Measurements from ENCODE around the gene CUL1.
A peak's percentile ranks its signal among the peaks of the same experiment; 100 is the strongest.

Gene CUL1

DNA sequence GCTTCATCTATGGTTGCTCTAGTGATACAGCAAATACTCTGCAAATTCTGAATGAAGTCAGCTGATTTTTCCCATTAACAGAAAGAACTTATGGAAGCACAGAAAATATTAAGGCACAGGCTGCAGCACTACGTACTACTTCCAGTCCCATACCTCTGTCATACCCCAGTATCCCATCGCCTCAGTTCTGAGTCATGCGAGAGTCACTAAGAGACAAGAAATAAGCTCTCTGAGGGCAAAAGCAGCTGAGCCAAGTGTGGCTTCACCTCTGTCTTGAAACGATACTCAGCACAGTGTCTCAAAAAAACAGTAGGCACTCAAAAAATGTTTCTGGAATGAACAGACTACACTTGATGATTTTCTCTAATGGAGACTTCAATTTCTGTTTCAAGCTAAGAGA lies 137.2 kb downstream of the CUL1 start:
- no peak for DNase-seq (ENCODE audit: low read depth)
- TF ChIP-seq CTCF (IDR thresholded peaks at IDR 0.05; ENCODE audit: insufficient read depth, low read depth, low read length, missing control alignments): no peak

GRCh38 chr7:148838905-148839304 lies 140.2 kb downstream of the CUL1 start:
- DNase-seq (ENCODE audit: low read depth): peak; percentile 35
- H3K4me3 ChIP-seq (ENCODE audit: low read depth, low read length): no peak overlapping the region
- no peak for TF ChIP-seq CTCF (IDR thresholded peaks at IDR 0.05; ENCODE audit: insufficient read depth, low read depth, low read length, missing control alignments)

More for the DNA sequence above, 137.2 kb downstream of the CUL1 start:
- H3K4me3 ChIP-seq (ENCODE audit: low read depth, low read length): no peak overlapping the region

- H3K4me3 ChIP-seq (ENCODE audit: low read depth, low read length): no peak overlapping the region
- DNase-seq (ENCODE audit: low read depth): no peak
- no peak for TF ChIP-seq CTCF (IDR thresholded peaks at IDR 0.05; ENCODE audit: insufficient read depth, low read depth, low read length, missing control alignments)
Observed at GRCh38 chr7:148847815-148848734, 149.4 kb downstream of the CUL1 start.

DNA sequence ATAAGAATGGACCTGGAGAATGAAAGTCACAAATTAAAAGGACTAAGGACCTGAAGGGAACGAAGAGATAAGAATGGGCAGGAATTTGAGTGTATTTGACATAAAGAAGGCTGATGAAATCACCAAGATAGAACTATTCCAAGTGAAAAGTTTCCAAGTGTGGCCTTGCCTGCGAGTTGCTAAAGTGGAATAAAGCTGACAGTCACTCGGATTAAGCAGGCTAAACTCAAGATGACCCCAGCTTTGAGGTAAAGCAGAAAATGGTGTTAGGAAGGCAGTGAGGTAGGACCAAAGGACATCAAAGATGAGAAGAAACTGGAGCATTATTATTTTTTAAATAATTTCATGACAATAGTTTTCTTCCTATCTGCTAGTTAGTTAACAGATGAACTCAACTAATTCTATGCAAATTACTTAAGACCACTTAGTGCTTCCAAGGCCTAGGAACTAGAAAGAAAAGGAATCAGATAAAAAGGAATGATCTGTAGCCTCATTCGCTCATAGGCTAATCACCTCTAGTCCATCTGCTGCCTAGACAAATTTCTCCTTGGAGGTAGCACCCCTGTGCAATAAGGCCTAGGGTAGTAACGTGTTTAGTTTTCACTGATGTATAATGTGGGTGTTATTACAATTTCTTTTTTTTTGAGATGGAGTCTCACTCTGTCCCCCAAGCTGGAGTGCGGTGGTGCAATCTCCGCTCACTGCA lies 150.8 kb downstream of the CUL1 start:
- H3K4me3 ChIP-seq (ENCODE audit: low read depth, low read length): no peak overlapping the region
- DNase-seq (ENCODE audit: low read depth): no peak
- TF ChIP-seq CTCF (IDR thresholded peaks at IDR 0.05; ENCODE audit: insufficient read depth, low read depth, low read length, missing control alignments): no peak

DNA sequence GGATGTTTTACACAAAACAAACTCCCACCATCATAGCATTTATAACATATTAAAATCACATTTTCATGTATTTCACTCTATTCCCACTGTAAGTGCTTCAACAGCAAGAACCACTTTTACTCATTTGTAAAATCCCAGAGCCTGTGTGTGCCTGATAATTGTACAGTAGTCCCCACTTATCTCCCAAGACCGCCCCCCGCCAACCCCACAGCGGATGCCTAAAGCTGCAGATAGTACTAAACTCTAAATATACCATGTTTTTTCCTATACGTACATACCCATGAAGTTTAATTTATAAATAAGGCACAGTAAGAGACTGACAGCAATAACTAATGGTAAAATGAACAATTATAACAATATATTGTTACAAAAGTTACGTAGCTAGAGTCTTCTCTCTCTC lies 151.9 kb downstream of the CUL1 start:
- no peak for TF ChIP-seq CTCF (IDR thresholded peaks at IDR 0.05; ENCODE audit: insufficient read depth, low read depth, low read length, missing control alignments)
- no peak overlapping the region for H3K4me3 ChIP-seq (ENCODE audit: low read depth, low read length)
- no peak for DNase-seq (ENCODE audit: low read depth)

Data from GM12865 (cell line).